Measurements from ENCODE around the gene TMEM238.

Gene TMEM238

DNA sequence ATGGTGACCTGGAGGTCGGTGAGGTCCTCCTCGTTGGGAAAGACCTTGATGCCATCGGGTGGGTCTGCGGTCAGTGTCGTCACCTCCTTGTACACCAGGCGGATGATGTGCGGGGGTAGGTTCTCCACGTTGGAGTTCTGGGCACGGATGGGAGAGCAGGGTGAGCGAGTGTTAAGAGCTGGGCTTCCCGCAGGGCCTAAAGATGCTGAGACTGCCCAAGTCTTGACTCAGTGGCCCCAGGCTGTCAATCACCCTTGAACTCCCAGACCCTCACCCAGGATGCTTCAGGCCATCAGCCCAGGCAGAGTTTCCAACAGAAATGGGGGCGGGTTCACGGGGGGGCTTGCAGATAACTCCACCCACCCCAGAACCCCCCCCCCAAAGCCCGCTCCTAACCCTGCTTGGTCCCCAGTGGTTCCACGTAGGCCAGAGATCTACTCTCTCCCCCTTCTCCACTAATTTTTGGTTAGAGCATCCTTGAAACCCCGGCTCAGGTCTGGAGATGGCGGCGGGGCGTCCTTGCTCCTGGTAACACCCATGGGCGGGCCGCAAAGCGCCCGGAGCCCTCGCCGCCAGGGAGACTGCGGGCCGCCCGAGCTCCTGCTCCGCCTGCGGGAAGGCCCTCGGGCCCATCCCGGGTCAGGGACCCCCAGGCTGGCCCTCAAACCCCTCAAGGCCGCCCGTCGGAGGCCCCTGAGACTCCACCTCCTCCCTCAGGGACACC lies 22.9 kb upstream of the TMEM238 start:
- peak overlapping the region; percentile 88 for H3K4me3 ChIP-seq (ENCODE audit: low read depth, low read length)

DNA sequence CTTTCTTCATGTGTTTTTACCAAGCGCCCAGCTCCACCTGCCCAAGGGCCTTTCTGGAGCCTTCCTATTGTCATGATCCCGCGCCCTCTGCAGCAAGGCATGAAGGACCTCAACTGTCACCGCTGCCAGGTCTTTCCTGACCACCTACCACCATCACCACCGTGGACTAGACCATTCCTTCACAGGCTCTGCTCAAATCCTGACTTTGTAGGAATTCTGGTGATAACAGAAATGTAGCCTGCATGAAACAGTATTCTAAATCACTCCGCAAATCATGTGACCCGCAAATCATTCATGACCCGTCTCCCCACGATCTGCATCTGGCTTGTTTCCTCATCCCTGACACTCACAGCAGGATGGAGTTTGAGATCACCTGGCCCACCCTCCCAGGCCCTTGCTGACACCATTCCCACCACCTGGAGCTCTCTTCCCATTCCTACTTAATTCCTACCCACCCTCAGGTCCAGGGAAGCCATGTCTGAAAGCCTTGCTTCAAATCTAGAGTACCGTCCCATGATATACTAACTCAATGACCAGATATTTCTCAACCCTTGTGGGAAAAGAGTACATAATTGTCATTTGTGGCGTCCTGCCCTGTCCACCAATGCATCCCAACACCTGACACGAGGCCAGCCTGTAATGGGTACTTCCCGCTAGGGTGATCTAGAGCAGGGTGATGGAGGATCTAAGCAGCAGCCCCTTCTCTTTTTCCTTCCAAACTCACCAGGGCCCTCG lies 22.2 kb upstream of the TMEM238 start:
- Histone ChIP-seq H3K9ac (ENCODE audit: low read length) (no peak overlapping the region), H3K9me3 (ENCODE audit: insufficient read depth, low read depth, low read length) (peaks cover 6% of the 10 kb centered on the region), H4K12ac (ENCODE audit: low read depth, low read length) (no peak overlapping the region), H3K27me3 (ENCODE audit: insufficient read depth, low read length) (no peaks in the 10 kb centered on the region), H4K91ac (ENCODE audit: low read depth, low read length) (no peak overlapping the region), H4K8ac (ENCODE audit: low read depth, low read length) (no peak overlapping the region), H2AFZ (ENCODE audit: insufficient read depth, low read length, poor library complexity) (peak overlapping the region; percentile 11), H3K23ac (ENCODE audit: low read length) (no peak overlapping the region), H3K18ac (ENCODE audit: low read length) (peak overlapping the region; percentile 28), H3K4me1 (ENCODE audit: control insufficient read depth in 1 of 2, insufficient read depth in 2 of 2, low read length in 2 of 2) (peaks cover 12 to 19% of the 10 kb centered on the region in 2 experiments), H3K4me2 (ENCODE audit: low read length) (peak overlapping the region; percentile 73), H2AK5ac (ENCODE audit: low read length) (no peak overlapping the region), H2BK120ac (ENCODE audit: insufficient read depth, low read length, poor library complexity) (no peak overlapping the region), H3K27ac (ENCODE audit: low read depth, low read length) (no peak overlapping the region), H3K36me3 (ENCODE audit: control insufficient read depth in 1 of 2, insufficient read depth in 2 of 2, low read length in 2 of 2) (peaks cover 43 to 47% of the 10 kb centered on the region in 2 experiments), H3K4me3 (ENCODE audit: low read depth, low read length) (peak overlapping the region; percentile 88), H3K14ac (ENCODE audit: low read length) (no peak overlapping the region), H2BK12ac (ENCODE audit: low read length) (no peak overlapping the region), H3K79me1 (ENCODE audit: low read length) (peaks cover 12% of the 10 kb centered on the region), H2BK5ac (ENCODE audit: low read depth, low read length, poor library complexity) (no peak overlapping the region), H3K4ac (ENCODE audit: low read depth, low read length) (peak overlapping the region; percentile 76), H3K79me2 (ENCODE audit: control insufficient read depth, insufficient read depth, low read length, poor library complexity) (peaks cover 18% of the 10 kb centered on the region)
- no CpG with 5 or more reads among the region's 14 CpGs for WGBS (ENCODE audit: extremely low coverage, insufficient coverage, insufficient read length)
- no peak for DNase-seq

More for the DNA sequence above, 22.9 kb upstream of the TMEM238 start:
- peak overlapping the region; percentile 90 for H3K14ac ChIP-seq (ENCODE audit: low read length)
- peak overlapping the region; percentile 64 for H2AK5ac ChIP-seq (ENCODE audit: low read length)
- H3K4ac ChIP-seq (ENCODE audit: low read depth, low read length): peak overlapping the region; percentile 95
- H4K12ac ChIP-seq (ENCODE audit: low read depth, low read length): peak overlapping the region; percentile 38
- H2BK12ac ChIP-seq (ENCODE audit: low read length): no peak overlapping the region
- peak overlapping the region; percentile 85 for H2BK120ac ChIP-seq (ENCODE audit: insufficient read depth, low read length, poor library complexity)
- H2AFZ ChIP-seq (ENCODE audit: insufficient read depth, low read length, poor library complexity): no peak overlapping the region
- peak overlapping the region; percentile 98 for H4K91ac ChIP-seq (ENCODE audit: low read depth, low read length)
- no CpG with 5 or more reads among the region's 35 CpGs for WGBS (ENCODE audit: extremely low coverage, insufficient coverage, insufficient read length)
- H3K18ac ChIP-seq (ENCODE audit: low read length): peak overlapping the region; percentile 80
- H3K23ac ChIP-seq (ENCODE audit: low read length): no peak overlapping the region
- peaks cover 12 to 19% of the 10 kb centered on the region in 2 experiments for H3K4me1 ChIP-seq (ENCODE audit: control insufficient read depth in 1 of 2, insufficient read depth in 2 of 2, low read length in 2 of 2)
- H3K27me3 ChIP-seq (ENCODE audit: insufficient read depth, low read length): no peaks in the 10 kb centered on the region
- H4K8ac ChIP-seq (ENCODE audit: low read depth, low read length): peak overlapping the region; percentile 75
- peak; percentile 51 to 65 for DNase-seq
- H2BK5ac ChIP-seq (ENCODE audit: low read depth, low read length, poor library complexity): peak overlapping the region; percentile 67
- H3K9ac ChIP-seq (ENCODE audit: low read length): peak overlapping the region; percentile 97
- peak overlapping the region; percentile 73 for H3K4me2 ChIP-seq (ENCODE audit: low read length)
- peaks cover 36 to 40% of the 10 kb centered on the region in 2 experiments for H3K36me3 ChIP-seq (ENCODE audit: control insufficient read depth in 1 of 2, insufficient read depth in 2 of 2, low read length in 2 of 2)
- H3K79me2 ChIP-seq (ENCODE audit: control insufficient read depth, insufficient read depth, low read length, poor library complexity): peaks cover 18% of the 10 kb centered on the region
- H3K27ac ChIP-seq (ENCODE audit: low read depth, low read length): peak overlapping the region; percentile 94
- H3K9me3 ChIP-seq (ENCODE audit: insufficient read depth, low read depth, low read length): peaks cover 6% of the 10 kb centered on the region
- H3K79me1 ChIP-seq (ENCODE audit: low read length): peaks cover 12% of the 10 kb centered on the region

DNA sequence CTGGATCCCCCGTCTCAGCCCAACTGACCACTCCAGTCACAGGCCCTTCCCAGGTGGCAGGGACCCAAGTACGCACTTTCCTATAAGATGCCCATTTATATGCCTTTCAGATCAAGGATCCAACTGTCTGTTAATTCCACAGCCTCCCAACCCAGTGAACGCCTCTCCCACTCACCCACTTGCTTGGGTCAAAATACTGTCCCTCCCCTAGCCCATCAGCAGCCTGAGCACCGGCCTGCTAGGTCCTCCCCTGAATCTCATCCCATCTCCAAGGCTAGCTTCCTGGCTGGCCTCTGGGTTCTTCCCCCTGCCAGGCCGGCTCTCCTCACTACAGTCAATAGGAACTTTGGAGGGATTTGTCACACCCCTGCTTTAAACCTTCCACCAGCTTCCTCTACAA lies 21.5 kb upstream of the TMEM238 start:
- no CpG with 5 or more reads among the region's 5 CpGs for WGBS (ENCODE audit: extremely low coverage, insufficient coverage, insufficient read length)
- no peak overlapping the region for H3K9ac ChIP-seq (ENCODE audit: low read length)
- no peaks in the 10 kb centered on the region for H3K27me3 ChIP-seq (ENCODE audit: insufficient read depth, low read length)
- no peak overlapping the region for H2AFZ ChIP-seq (ENCODE audit: insufficient read depth, low read length, poor library complexity)
- peaks cover 18% of the 10 kb centered on the region for H3K79me2 ChIP-seq (ENCODE audit: control insufficient read depth, insufficient read depth, low read length, poor library complexity)
- no peak overlapping the region for H2AK5ac ChIP-seq (ENCODE audit: low read length)
- H3K4me3 ChIP-seq (ENCODE audit: low read depth, low read length): no peak overlapping the region
- no peak overlapping the region for H2BK12ac ChIP-seq (ENCODE audit: low read length)
- no peak overlapping the region for H2BK5ac ChIP-seq (ENCODE audit: low read depth, low read length, poor library complexity)
- peaks cover 12 to 19% of the 10 kb centered on the region in 2 experiments for H3K4me1 ChIP-seq (ENCODE audit: control insufficient read depth in 1 of 2, insufficient read depth in 2 of 2, low read length in 2 of 2)
- no peak overlapping the region for H3K18ac ChIP-seq (ENCODE audit: low read length)
- H4K12ac ChIP-seq (ENCODE audit: low read depth, low read length): no peak overlapping the region
- no peak overlapping the region for H3K23ac ChIP-seq (ENCODE audit: low read length)
- no peak overlapping the region for H4K91ac ChIP-seq (ENCODE audit: low read depth, low read length)
- DNase-seq: no peak
- peak overlapping the region; percentile 22 for H3K4ac ChIP-seq (ENCODE audit: low read depth, low read length)
- H2BK120ac ChIP-seq (ENCODE audit: insufficient read depth, low read length, poor library complexity): no peak overlapping the region
- no peak overlapping the region for H3K27ac ChIP-seq (ENCODE audit: low read depth, low read length)
- H3K9me3 ChIP-seq (ENCODE audit: insufficient read depth, low read depth, low read length): peaks cover 6% of the 10 kb centered on the region
- peaks cover 48 to 52% of the 10 kb centered on the region in 2 experiments for H3K36me3 ChIP-seq (ENCODE audit: control insufficient read depth in 1 of 2, insufficient read depth in 2 of 2, low read length in 2 of 2)
- no peak overlapping the region for H3K14ac ChIP-seq (ENCODE audit: low read length)
- peaks cover 12% of the 10 kb centered on the region for H3K79me1 ChIP-seq (ENCODE audit: low read length)
- H4K8ac ChIP-seq (ENCODE audit: low read depth, low read length): no peak overlapping the region
- H3K4me2 ChIP-seq (ENCODE audit: low read length): peak overlapping the region; percentile 73

DNA sequence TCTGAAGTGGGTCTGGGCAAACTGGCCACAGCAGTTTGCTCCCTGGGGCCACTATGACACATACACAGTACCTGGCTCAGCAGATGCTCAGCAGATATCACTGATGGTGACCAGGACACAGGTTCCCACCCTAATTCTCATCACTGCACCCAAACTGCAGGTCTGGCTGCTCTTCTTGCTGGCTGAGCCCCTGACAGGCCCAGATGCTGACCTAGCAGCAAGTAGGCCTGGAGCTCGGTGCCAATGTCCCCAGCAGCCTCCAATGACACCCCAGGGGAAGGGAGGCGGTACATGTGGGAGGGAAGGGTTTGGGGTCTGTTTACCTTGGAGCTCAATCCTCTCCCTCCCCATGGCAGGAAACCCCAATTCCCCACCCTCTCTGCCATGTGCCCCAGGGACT lies 18.4 kb upstream of the TMEM238 start:
- no CpG with 5 or more reads among the region's 2 CpGs for WGBS (ENCODE audit: extremely low coverage, insufficient coverage, insufficient read length)
- no peak overlapping the region for H3K4me3 ChIP-seq (ENCODE audit: low read depth, low read length)
- no peak overlapping the region for H2BK5ac ChIP-seq (ENCODE audit: low read depth, low read length, poor library complexity)
- H3K4me1 ChIP-seq (ENCODE audit: control insufficient read depth in 1 of 2, insufficient read depth in 2 of 2, low read length in 2 of 2): peaks cover 12 to 16% of the 10 kb centered on the region in 2 experiments
- H3K27ac ChIP-seq (ENCODE audit: low read depth, low read length): no peak overlapping the region
- no peak overlapping the region for H3K4me2 ChIP-seq (ENCODE audit: low read length)
- no peak overlapping the region for H2AK5ac ChIP-seq (ENCODE audit: low read length)
- no peak overlapping the region for H3K18ac ChIP-seq (ENCODE audit: low read length)
- H3K79me1 ChIP-seq (ENCODE audit: low read length): peaks cover 4% of the 10 kb centered on the region
- no peak overlapping the region for H4K12ac ChIP-seq (ENCODE audit: low read depth, low read length)
- H3K9ac ChIP-seq (ENCODE audit: low read length): no peak overlapping the region
- H4K91ac ChIP-seq (ENCODE audit: low read depth, low read length): no peak overlapping the region
- no peak overlapping the region for H2BK120ac ChIP-seq (ENCODE audit: insufficient read depth, low read length, poor library complexity)
- H2BK12ac ChIP-seq (ENCODE audit: low read length): no peak overlapping the region
- DNase-seq: peak; percentile 34 to 37
- H3K27me3 ChIP-seq (ENCODE audit: insufficient read depth, low read length): no peaks in the 10 kb centered on the region
- no peak overlapping the region for H4K8ac ChIP-seq (ENCODE audit: low read depth, low read length)
- H3K36me3 ChIP-seq (ENCODE audit: control insufficient read depth in 1 of 2, insufficient read depth in 2 of 2, low read length in 2 of 2): peaks cover 51 to 56% of the 10 kb centered on the region in 2 experiments
- H3K79me2 ChIP-seq (ENCODE audit: control insufficient read depth, insufficient read depth, low read length, poor library complexity): peaks cover 15% of the 10 kb centered on the region
- no peak overlapping the region for H3K23ac ChIP-seq (ENCODE audit: low read length)
- peaks cover 2% of the 10 kb centered on the region for H3K9me3 ChIP-seq (ENCODE audit: insufficient read depth, low read depth, low read length)
- H2AFZ ChIP-seq (ENCODE audit: insufficient read depth, low read length, poor library complexity): no peak overlapping the region
- H3K14ac ChIP-seq (ENCODE audit: low read length): no peak overlapping the region
- no peak overlapping the region for H3K4ac ChIP-seq (ENCODE audit: low read depth, low read length)
